A549 (cell line): ENCODE data around the gene CENPF.

Source experiments
- ESRRA ChIP-seq: fragments of 150-350 bp; IDR thresholded peaks from 2 replicates; pipeline ENCODE4 v1.6.1; 2014; ENCODE audit warnings: mild to moderate bottlenecking, low read length, borderline replicate concordance
- FOXS1 ChIP-seq: fragments of 250-450 bp; sonication (Bioruptor Pico); IDR thresholded peaks from 2 replicates; pipeline ENCODE4 v1.5.0; 2020; ENCODE audit warnings: mild to moderate bottlenecking, moderate library complexity
- POLR2A ChIP-seq: IDR thresholded peaks from 2 replicates; pipeline ENCODE4 v1.6.1; 2012; ENCODE audit warnings: mild to moderate bottlenecking, low read length
- RARB ChIP-seq: fragments of 250-450 bp; sonication (Bioruptor Pico); IDR thresholded peaks from 2 replicates; pipeline ENCODE4 v1.8.0; 2021; ENCODE audit warnings: mild to moderate bottlenecking, moderate library complexity
- ZSCAN20 ChIP-seq: fragments of 250-450 bp; sonication (Bioruptor Pico); IDR thresholded peaks from 2 replicates; pipeline ENCODE4 v1.8.0; 2022; ENCODE audit warnings: mild to moderate bottlenecking, moderate library complexity
- TF ChIP-seq, protein P1 (sequence below): fragments of >200 bp; sonication (Bioruptor Twin); formaldehyde crosslinking; IDR thresholded peaks from 3 replicates; pipeline ENCODE4 v1.5.1; 2016
- TF ChIP-seq, protein P2 (sequence below): fragments of 250-450 bp; sonication (Bioruptor Pico); IDR thresholded peaks from 2 replicates; pipeline ENCODE4 v1.5.0; 2021; ENCODE audit warnings: mild to moderate bottlenecking, moderate library complexity, borderline replicate concordance

DNA sequence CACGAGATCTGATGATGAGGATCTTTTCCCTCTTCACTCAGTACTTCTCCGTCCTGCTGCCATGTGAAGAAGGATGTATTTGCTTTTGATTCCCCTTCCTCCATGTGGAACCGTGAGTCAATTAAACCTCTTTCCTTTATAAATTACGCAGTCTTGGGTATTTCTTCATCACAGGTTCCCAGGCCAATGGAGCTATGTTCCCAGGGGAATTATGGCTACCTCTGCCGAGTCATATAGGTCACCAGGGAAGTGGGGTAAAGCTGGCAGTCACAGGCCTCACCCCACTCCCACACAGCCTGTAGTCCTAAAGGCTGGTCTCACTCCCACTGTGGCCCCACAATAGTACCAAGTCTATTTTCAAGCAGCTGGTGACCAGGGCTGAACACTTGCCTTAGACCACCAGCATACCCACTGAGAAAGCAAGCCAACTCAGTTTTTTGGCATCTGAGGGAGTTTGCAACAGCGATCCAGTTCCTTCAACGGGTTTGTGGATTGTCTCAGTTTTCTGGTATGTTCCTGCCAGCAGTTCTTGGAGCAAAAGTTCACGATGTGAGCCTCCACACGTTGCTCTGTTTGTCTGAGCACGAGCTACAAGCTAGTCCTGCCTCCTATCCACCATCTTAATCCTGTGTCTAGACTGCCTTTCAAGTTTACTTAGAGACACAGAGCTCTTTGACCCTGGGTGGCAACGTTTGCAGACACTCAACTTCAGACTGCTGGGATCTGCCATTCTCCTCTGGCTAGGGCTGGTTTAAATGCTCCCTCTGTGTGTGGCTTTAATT is 104.5 kb downstream of the CENPF start:
- TF ChIP-seq, protein P1, sequence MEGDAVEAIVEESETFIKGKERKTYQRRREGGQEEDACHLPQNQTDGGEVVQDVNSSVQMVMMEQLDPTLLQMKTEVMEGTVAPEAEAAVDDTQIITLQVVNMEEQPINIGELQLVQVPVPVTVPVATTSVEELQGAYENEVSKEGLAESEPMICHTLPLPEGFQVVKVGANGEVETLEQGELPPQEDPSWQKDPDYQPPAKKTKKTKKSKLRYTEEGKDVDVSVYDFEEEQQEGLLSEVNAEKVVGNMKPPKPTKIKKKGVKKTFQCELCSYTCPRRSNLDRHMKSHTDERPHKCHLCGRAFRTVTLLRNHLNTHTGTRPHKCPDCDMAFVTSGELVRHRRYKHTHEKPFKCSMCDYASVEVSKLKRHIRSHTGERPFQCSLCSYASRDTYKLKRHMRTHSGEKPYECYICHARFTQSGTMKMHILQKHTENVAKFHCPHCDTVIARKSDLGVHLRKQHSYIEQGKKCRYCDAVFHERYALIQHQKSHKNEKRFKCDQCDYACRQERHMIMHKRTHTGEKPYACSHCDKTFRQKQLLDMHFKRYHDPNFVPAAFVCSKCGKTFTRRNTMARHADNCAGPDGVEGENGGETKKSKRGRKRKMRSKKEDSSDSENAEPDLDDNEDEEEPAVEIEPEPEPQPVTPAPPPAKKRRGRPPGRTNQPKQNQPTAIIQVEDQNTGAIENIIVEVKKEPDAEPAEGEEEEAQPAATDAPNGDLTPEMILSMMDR: no peak
- TF ChIP-seq ESRRA: no peak
- TF ChIP-seq, protein P2, sequence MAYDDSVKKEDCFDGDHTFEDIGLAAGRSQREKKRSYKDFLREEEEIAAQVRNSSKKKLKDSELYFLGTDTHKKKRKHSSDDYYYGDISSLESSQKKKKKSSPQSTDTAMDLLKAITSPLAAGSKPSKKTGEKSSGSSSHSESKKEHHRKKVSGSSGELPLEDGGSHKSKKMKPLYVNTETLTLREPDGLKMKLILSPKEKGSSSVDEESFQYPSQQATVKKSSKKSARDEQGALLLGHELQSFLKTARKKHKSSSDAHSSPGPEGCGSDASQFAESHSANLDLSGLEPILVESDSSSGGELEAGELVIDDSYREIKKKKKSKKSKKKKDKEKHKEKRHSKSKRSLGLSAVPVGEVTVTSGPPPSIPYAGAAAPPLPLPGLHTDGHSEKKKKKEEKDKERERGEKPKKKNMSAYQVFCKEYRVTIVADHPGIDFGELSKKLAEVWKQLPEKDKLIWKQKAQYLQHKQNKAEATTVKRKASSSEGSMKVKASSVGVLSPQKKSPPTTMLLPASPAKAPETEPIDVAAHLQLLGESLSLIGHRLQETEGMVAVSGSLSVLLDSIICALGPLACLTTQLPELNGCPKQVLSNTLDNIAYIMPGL (CRISPR knock-in tag): no peak
- TF ChIP-seq POLR2A: no peak
- no peak for TF ChIP-seq FOXS1 (CRISPR knock-in tag)
- no peak for TF ChIP-seq RARB (CRISPR knock-in tag)
- TF ChIP-seq ZSCAN20 (CRISPR knock-in tag): no peak
